Activated CD8-positive, alpha-beta memory T cell treated with anti-CD3 and anti-CD28 coated beads for 36 hours (primary cell): ENCODE measurements around the gene OR4D2. TPM values are rescaled to one million over a fixed set of nuclear protein-coding genes. Genes with fewer than 3 reads are reported as not detected.

ENCODE experiments used
- CTCF ChIA-PET: fragments of 350-600 bp; sonication (Branson Sonifier 250); formaldehyde crosslinking; loops from one replicate; lab custom pipeline; 2021; ENCODE audit warnings: antibody characterized with exemption; lab: Charles Lee
- POLR2A ChIA-PET: fragments of 350-600 bp; sonication (Branson Sonifier 250); formaldehyde crosslinking; loops from one replicate; lab custom pipeline; 2021; ENCODE audit warnings: antibody characterized with exemption; lab: Charles Lee
- total RNA-seq, 2 experiments: library from RNA; stranded (reverse); gene quantifications; one replicate each; pipeline ENCODE4 v1.2.3, GENCODE V29; 2021

Gene OR4D2
- total RNA-seq, 2 experiments from 2014 or later, result not detected

GRCh38 chr17:58200024-58200633 lies 33.3 kb downstream of the OR4D2 start:
- CTCF ChIA-PET, result interaction anchor here (0.9 to 2.1 kb wide), 9 partner anchors 9 to 247 kb away, joined by 3 to 8 read pairs (median 3); no protein-coding TSS in a partner anchor
- POLR2A ChIA-PET, result interaction anchor here (0.8 kb wide), 1 partner anchor 19 kb away, joined by 3 read pairs; the partner anchor contains the start of gene MKS1

GRCh38 chr17:58202859-58203258 lies 36.1 kb downstream of the OR4D2 start:
- ChIA-PET POLR2A (no interaction called here), CTCF (no interaction called here)

GRCh38 chr17:58204796-58205195 lies 38.0 kb downstream of the OR4D2 start:
- CTCF ChIA-PET, result no interaction called here
- POLR2A ChIA-PET, result no interaction called here

- ChIA-PET CTCF (no interaction called here), POLR2A (no interaction called here)
These were observed 39.2 kb downstream of the OR4D2 start for GRCh38 chr17:58205936-58206335.

- CTCF ChIA-PET, result interaction anchor here (1.2 kb wide), 1 partner anchor 9 kb away, joined by 3 read pairs; no protein-coding TSS in a partner anchor
- POLR2A ChIA-PET, result no interaction called here
These were observed 40.7 kb downstream of the OR4D2 start for GRCh38 chr17:58207451-58207850.

GRCh38 chr17:58208344-58208743 lies 41.6 kb downstream of the OR4D2 start:
- ChIA-PET POLR2A (no interaction called here), CTCF (interaction anchor here (1.6 kb wide), 1 partner anchor 9 kb away, joined by 5 read pairs; no protein-coding TSS in a partner anchor)

- CTCF ChIA-PET, result interaction anchor here (0.7 to 1.8 kb wide), 2 partner anchors 11 to 372 kb away, joined by 5 to 7 read pairs; no protein-coding TSS in a partner anchor
- POLR2A ChIA-PET, result no interaction called here
These were observed 44.1 kb downstream of the OR4D2 start for GRCh38 chr17:58210922-58211321.

- CTCF ChIA-PET, result interaction anchor here (1.1 kb wide), 1 partner anchor 34 kb away, joined by 3 read pairs; no protein-coding TSS in a partner anchor
These were observed 48.9 kb downstream of the OR4D2 start for GRCh38 chr17:58215685-58216084.

GRCh38 chr17:58217766-58218165 lies 51.0 kb downstream of the OR4D2 start:
- POLR2A ChIA-PET, result no interaction called here

More at GRCh38 chr17:58215685-58216084, 48.9 kb downstream of the OR4D2 start:
- POLR2A ChIA-PET, result no interaction called here

GRCh38 chr17:58219007-58219788 lies 52.4 kb downstream of the OR4D2 start, which contains the start of gene MKS1:
Gene MKS1, minus strand, starts transcription at chr17:58219255. Its CDS starts 25 bp downstream, at chr17:58219230.
- ChIA-PET POLR2A (interaction anchor here (0.6 to 1.4 kb wide), 3 partner anchors 17 to 62 kb away, joined by 3 to 4 read pairs (median 3); no protein-coding TSS in a partner anchor), CTCF (interaction anchor here (0.9 to 2.2 kb wide), 5 partner anchors 9 to 96 kb away, joined by 3 to 8 read pairs (median 4); no protein-coding TSS in a partner anchor)

More at GRCh38 chr17:58217766-58218165, 51.0 kb downstream of the OR4D2 start:
- CTCF ChIA-PET, result no interaction called here

GRCh38 chr17:58219789-58220183 lies 53.0 kb downstream of the OR4D2 start:
- ChIA-PET POLR2A (interaction anchor here (0.6 to 0.7 kb wide), 2 partner anchors 17 to 62 kb away, joined by 3 to 4 read pairs; no protein-coding TSS in a partner anchor), CTCF (interaction anchor here (0.9 to 2.2 kb wide), 5 partner anchors 9 to 96 kb away, joined by 3 to 8 read pairs (median 4); no protein-coding TSS in a partner anchor)

Other genes starting within 250 kb of the OR4D2 start
- gene CUEDC1, start 211.6 kb upstream of the OR4D2 start, total RNA-seq, result under 1 TPM in 1 of 2 experiments, not detected in 1; 0.30 TPM
- 10 to 100 TPM; 21.7 to 23.3 TPM for gene VEZF1, start 178.7 kb upstream of the OR4D2 start, total RNA-seq
- 100 to 1,000 TPM; 467 to 508 TPM for gene SRSF1, start 159.7 kb upstream of the OR4D2 start, total RNA-seq
- gene DYNLL2, start 83.6 kb upstream of the OR4D2 start, total RNA-seq, result 10 to 100 TPM; 36.1 to 36.5 TPM
- under 1 TPM; 0.08 to 0.15 TPM for gene OR4D1, start 18.6 kb upstream of the OR4D2 start, total RNA-seq
- not detected for gene EPX, start 25.7 kb downstream of the OR4D2 start, total RNA-seq
- gene MKS1, start 52.3 kb downstream of the OR4D2 start, total RNA-seq, result 10 to 100 TPM; 26.4 to 31.8 TPM
- not detected for gene LPO, start 71.6 kb downstream of the OR4D2 start, total RNA-seq
- not detected for gene MPO, start 114.0 kb downstream of the OR4D2 start, total RNA-seq
- 1 to 10 TPM; 7.2 to 7.3 TPM for gene TSPOAP1, start 161.8 kb downstream of the OR4D2 start, total RNA-seq
- 100 to 1,000 TPM; 128 to 143 TPM for gene SUPT4H1, start 185.2 kb downstream of the OR4D2 start, total RNA-seq